Activated CD4-positive, alpha-beta T cell treated with anti-CD3 and anti-CD28 coated beads, Interleukin-2, amount 50 U/mL, for 48 hours (primary cell): ENCODE data around the gene CRYL1.
"Not testable (repeated sequence)": the region's sequence is repeated elsewhere in the genome, so short reads cannot be mapped to it uniquely, and the experiment has no call there.

Source experiments
- DNase-seq, 2 experiments: peaks; one replicate each; pipeline ENCODE4 v3.0.0-alpha.2; 2020

The CRYL1 gene

GRCh38 chr13:20446900-20447299 is 78.8 kb downstream of the CRYL1 start:
- DNase-seq, result no peak

GRCh38 chr13:20446405-20446804 is 79.3 kb downstream of the CRYL1 start:
- DNase-seq, result no peak

DNA sequence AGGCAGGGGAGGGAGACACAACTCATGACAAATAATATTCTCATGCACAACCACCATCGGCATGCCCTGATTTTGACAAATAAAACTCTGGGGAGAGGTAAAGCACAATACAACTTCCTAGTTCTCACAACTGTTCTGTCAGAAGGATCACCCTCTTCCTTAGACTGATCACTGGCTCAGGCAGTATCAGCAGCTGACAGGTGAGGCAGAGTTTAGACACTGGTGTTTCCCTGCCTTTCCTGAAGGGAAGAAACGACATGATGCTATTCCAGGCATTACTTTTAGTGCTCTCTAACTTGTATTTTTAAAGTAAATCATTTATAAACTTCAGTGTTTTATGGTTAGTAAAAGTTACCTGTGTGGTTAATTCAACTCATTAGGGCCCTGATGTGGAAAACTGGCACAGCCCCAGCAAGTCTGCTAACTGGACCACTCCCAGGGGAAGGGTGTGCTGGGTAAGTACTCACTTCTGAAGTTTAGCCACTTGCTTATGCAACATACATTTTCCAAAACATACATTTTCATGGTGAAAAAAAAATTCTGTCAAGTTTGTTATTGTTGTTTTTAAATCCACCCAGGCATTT is 82.8 kb downstream of the CRYL1 start:
- no peak for DNase-seq

DNA sequence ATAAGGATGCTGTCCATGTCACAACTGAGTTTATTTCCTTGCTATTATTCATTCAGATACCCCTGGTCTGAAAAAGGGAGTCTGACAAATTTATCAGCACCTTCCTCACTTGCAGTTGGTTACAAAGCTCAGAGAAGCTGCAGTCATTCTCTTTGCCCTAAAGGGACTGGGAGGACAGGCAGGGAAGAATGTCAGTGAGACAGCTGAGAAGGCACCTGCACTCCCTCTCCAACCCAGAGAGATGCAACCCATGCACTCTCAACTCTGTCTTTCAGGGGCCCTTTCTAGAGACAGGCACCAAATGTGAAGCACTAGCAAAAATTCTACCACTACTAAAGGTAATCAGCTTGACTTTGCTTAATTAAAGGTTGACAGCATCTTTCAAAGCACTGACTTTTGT is 83.3 kb downstream of the CRYL1 start:
- no peak for DNase-seq

DNA sequence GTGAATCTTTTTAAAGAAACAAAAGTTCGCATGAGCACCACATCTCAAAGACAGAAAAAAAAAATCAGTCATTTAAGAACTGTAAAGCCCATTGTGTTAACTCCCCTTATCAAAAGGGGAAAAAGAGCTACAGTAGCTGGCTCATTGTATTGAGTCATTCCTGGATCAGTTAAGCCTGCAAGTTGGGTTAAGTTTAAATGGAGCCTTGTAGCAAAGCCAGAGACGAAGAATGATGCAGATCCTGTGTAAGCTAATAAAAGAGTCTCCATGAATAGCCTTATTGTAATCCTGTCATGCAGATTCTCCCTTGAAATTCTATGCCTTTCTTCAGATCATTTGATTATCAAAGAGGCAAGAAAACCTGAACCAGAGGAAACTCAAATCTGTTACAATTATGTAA is 83.8 kb downstream of the CRYL1 start:
- DNase-seq, result no peak

DNA sequence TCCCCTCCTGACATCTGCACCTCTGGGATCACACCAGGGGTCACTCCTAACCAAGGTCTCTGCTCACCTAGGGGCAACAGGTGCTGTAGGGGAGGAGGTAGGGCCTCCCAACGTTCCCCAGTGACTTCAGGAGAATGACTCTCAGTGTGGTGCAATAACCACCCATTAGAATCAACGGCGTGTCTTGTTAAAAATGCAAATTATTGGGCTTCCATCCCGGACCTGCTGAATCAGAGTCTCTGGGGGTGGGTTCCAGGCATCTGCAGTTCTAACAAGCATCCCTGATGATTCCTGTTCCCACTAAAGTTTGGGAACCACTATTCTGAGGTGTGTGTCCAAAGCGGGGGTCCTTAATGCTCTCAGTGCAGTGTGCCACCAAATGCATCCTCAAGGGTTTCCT is 84.6 kb downstream of the CRYL1 start:
- DNase-seq, result no peak

- no peak for DNase-seq
Observed at GRCh38 chr13:20439261-20439660, 86.4 kb downstream of the CRYL1 start.

GRCh38 chr13:20438801-20439200 is 86.9 kb downstream of the CRYL1 start:
- DNase-seq, result no peak

DNA sequence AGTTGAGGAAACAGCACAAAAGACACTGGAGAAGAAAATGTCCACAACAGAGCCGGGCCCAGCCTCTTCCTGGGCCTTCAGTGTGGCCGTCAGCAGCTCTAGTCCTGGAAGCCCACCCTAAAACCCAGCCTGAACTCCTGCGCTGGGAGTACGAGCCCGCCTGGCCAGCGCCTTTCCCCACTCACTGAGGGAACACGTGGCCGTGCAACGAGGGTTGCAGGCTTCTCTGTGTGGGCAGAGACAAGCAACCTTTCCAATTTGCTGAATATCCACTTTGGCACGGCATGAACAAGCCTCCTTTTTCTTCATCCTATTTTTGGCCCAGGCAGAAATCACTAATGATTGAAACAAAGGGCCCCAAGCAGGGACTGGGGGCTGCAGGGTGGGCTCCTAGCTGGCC is 89.2 kb downstream of the CRYL1 start:
- no peak for DNase-seq

DNA sequence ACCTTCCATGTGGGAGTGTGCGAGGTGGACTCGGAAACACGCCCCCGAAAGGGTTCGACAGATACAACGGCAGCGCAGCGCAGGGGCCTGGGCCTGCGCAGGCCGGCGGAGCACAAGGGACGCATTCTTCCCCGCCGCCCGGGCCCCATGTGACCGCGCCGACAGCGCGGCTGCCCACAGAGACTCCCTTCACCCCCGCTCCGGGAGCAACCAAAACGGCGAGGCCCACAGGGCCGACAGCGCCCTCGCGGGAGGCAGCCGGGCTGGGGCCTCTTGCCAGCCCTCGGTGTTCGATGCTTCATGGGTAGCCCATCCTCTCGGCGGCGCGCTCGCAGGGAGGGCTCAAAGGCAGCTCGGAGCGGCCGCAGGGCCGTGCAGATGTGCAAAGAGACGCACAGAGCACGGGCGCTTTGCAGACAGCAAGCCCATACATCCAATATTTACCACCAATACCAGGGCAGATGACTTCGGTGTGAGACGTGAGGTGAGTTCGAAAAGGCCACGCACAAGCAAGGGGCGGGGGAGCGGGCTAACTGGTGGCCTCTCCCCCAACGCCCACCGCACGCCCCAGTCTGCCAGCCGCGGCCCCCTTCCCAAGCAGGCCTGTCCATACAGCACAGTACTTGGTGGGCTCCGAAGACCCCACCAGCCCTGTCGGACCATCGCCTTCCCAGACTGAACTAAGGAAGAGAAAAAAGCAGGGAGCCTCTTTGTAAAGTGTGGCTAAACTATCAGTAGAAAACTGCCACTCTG is 89.9 kb downstream of the CRYL1 start:
- DNase-seq, result no peak

- DNase-seq, result not testable (repeated sequence)
Observed at GRCh38 chr13:20434210-20434609, 91.4 kb downstream of the CRYL1 start.

DNA sequence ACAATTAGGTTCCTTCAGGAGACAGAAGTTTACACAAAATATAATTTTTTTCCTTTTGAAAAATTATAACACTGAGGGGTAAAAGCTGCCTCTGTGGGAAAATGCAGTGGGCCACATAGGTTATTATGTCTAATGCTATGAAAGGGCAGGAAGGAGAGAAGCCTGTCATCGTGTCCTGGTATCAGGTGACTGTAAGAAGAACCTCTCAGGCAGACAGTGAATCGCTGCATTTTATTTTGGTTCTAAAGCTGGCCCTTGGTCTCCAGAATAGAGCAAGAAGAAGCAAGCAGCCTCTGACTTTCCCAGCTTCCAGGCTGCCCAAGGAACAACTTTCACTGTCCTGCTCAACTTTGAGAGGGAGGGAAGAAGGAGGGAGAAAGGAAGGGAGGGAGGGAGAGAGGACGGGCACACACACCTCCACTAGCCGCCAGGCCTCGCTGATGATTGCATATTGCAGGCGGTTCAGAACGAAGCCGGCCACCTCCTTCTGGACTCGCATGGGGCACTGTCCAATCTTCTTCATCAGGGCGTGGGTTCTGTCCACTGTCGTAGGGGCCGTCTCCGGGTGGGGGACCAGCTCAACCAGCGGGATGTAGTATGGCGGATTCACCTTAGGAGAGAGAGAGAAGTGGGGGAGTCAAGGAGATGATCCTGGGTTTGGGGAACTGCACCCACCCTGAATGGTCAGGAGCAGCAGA is 93.8 kb downstream of the CRYL1 start:
- no peak for DNase-seq

- DNase-seq, result no peak
Observed at GRCh38 chr13:20431080-20431479, 94.6 kb downstream of the CRYL1 start.

- DNase-seq, result no peak
Observed at GRCh38 chr13:20430296-20430695, 95.4 kb downstream of the CRYL1 start.

GRCh38 chr13:20429682-20430081 is 96.0 kb downstream of the CRYL1 start:
- no peak for DNase-seq

GRCh38 chr13:20428666-20429644 is 96.7 kb downstream of the CRYL1 start:
- DNase-seq, result peak; percentile 26 to 44

- DNase-seq, result no peak
Observed at GRCh38 chr13:20426766-20427448, 98.8 kb downstream of the CRYL1 start.

GRCh38 chr13:20425819-20426219 is 99.8 kb downstream of the CRYL1 start:
- DNase-seq, result peak; percentile 26 to 51

DNA sequence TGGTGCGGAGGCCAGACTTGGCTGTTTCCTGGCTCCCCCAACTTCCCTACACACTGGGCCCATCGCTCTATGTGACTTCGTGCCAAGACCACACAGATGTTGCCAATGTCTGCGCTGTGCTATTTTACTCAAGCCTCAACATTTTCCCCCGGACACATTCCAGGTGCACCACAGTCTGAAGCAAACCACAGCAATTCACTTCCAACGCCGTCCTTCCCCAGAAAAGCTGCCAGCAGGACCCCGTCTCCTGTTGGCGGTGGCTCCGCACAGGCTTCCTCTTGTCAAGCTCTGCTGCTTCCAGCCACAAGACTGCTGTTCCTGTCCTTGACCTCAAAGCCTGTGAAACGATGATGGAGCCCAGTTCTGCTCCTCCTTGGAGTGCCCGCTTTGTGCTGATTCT is 100.7 kb downstream of the CRYL1 start:
- no peak for DNase-seq

DNA sequence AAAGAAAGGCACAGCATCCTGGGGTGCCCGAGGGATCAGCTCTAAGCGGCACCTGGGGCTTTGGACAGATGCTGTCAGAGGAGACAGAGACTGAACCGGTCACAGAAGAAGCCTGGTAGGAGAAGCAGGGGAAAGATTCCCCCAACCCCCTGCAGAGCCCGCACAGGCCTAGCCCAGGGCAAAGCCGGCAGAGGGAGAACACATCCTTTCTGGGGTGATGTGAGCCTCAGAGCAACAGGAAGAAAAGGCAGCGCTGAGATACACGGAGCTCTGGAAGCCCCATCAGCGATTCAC is 101.2 kb downstream of the CRYL1 start:
- no peak for DNase-seq

GRCh38 chr13:20422362-20422761 is 103.3 kb downstream of the CRYL1 start:
- no peak for DNase-seq

DNA sequence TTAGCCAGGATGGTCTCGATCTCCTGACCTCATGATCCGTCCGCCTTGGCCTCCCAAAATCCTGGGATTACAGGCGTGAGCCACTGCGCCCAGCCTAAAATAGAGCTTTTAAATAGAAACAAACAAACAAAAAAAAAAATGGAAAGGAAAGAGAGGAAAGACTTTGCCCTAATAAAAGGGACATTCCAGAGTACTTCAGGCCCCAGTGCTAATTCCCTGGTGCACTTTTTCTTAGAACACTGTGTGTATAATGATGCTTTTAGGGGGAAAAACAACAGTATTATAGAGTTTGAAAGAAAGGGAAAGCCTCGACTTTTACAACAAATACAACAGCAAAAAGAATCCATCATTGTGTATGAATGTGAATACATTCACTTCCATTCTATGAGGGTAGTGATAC is 104.7 kb downstream of the CRYL1 start:
- no peak for DNase-seq

DNA sequence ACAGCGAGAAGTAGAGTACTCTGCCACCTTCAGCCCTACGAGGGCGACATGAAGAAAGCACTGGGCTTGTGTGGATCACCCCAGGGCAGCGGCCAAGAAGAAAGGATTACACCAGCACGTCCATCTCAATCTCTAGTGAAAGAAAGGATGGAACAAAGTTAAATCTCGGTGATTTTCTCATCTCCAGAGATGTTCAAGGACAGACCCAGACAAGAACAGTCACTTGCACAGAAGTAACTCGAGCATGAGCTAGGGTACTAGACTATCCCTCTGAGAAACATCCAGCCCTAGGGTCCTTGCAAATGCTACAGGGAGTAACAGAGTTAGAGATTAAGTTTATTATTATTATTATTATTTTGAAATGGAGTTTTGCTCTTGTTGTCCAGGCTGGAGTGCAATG is 106.7 kb downstream of the CRYL1 start:
- DNase-seq, result no peak
